ENCODE measurements around the gene SPCS2.

SPCS2 gene

GRCh38 chr11:75022296-75022695 lies 73.2 kb downstream of the SPCS2 start:
- no peaks in the 10 kb centered on the region for H3K27me3 ChIP-seq (ENCODE audit: insufficient read depth, low read length)
- H3K4me3 ChIP-seq (ENCODE audit: low read depth, low read length): no peak overlapping the region
- no peak overlapping the region for H3K27ac ChIP-seq (ENCODE audit: low read depth, low read length)
- no peaks in the 10 kb centered on the region for H3K36me3 ChIP-seq (ENCODE audit: insufficient read depth, low read length)
- H3K79me2 ChIP-seq (ENCODE audit: control insufficient read depth, insufficient read depth, low read length, unreplicated experiment): no peaks in the 10 kb centered on the region
- H2AFZ ChIP-seq (ENCODE audit: low read length, unreplicated experiment): no peak overlapping the region
- no peaks in the 10 kb centered on the region for H3K4me1 ChIP-seq (ENCODE audit: control insufficient read depth, insufficient read depth, low read length, unreplicated experiment)

GRCh38 chr11:75022759-75023396 lies 73.8 kb downstream of the SPCS2 start:
- no peak overlapping the region for H3K27ac ChIP-seq (ENCODE audit: low read depth, low read length)
- H2AFZ ChIP-seq (ENCODE audit: low read length, unreplicated experiment): no peak overlapping the region
- no peaks in the 10 kb centered on the region for H3K36me3 ChIP-seq (ENCODE audit: insufficient read depth, low read length)
- no peaks in the 10 kb centered on the region for H3K79me2 ChIP-seq (ENCODE audit: control insufficient read depth, insufficient read depth, low read length, unreplicated experiment)
- H3K4me1 ChIP-seq (ENCODE audit: control insufficient read depth, insufficient read depth, low read length, unreplicated experiment): no peaks in the 10 kb centered on the region
- H3K27me3 ChIP-seq (ENCODE audit: insufficient read depth, low read length): no peaks in the 10 kb centered on the region
- no peak overlapping the region for H3K4me3 ChIP-seq (ENCODE audit: low read depth, low read length)

DNA sequence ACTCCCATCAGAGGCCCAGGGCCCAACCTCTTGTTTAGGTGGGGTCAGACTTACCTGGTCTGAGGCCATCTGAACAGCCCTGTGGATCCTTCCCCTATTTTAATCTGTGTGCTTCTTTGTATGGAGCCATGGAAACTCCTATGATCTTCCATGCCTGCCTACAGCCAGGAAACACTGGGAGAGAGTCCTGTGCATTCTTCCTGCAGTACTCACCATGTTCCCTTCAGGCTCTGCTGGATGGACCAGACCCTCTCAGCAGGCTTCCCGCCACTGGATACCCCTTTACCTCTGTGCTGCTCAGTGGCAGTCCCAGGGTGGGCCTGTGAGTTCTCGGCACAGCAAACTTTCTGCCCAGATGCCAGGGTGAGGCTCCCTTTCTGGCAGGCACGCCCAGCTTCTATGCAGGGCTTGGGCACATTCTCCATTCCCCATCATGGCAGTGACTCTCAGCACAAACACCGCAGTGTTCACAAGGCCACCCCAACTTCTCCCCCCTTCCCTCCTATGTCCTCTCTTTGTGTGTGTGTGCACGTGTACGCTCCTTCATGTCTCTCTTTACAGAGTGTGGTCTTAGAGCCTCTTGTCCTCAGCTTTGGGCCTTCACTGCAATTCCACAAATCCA lies 74.5 kb downstream of the SPCS2 start:
- no peaks in the 10 kb centered on the region for H3K36me3 ChIP-seq (ENCODE audit: insufficient read depth, low read length)
- H3K27ac ChIP-seq (ENCODE audit: low read depth, low read length): no peak overlapping the region
- no peaks in the 10 kb centered on the region for H3K27me3 ChIP-seq (ENCODE audit: insufficient read depth, low read length)
- no peak overlapping the region for H2AFZ ChIP-seq (ENCODE audit: low read length, unreplicated experiment)
- H3K79me2 ChIP-seq (ENCODE audit: control insufficient read depth, insufficient read depth, low read length, unreplicated experiment): no peaks in the 10 kb centered on the region
- H3K4me1 ChIP-seq (ENCODE audit: control insufficient read depth, insufficient read depth, low read length, unreplicated experiment): no peaks in the 10 kb centered on the region
- no peak overlapping the region for H3K4me3 ChIP-seq (ENCODE audit: low read depth, low read length)

GRCh38 chr11:75024068-75024449 lies 75.0 kb downstream of the SPCS2 start:
- H2AFZ ChIP-seq (ENCODE audit: low read length, unreplicated experiment): no peak overlapping the region
- no peaks in the 10 kb centered on the region for H3K79me2 ChIP-seq (ENCODE audit: control insufficient read depth, insufficient read depth, low read length, unreplicated experiment)
- H3K36me3 ChIP-seq (ENCODE audit: insufficient read depth, low read length): no peaks in the 10 kb centered on the region
- no peaks in the 10 kb centered on the region for H3K4me1 ChIP-seq (ENCODE audit: control insufficient read depth, insufficient read depth, low read length, unreplicated experiment)
- H3K27ac ChIP-seq (ENCODE audit: low read depth, low read length): no peak overlapping the region
- H3K4me3 ChIP-seq (ENCODE audit: low read depth, low read length): no peak overlapping the region
- no peaks in the 10 kb centered on the region for H3K27me3 ChIP-seq (ENCODE audit: insufficient read depth, low read length)

DNA sequence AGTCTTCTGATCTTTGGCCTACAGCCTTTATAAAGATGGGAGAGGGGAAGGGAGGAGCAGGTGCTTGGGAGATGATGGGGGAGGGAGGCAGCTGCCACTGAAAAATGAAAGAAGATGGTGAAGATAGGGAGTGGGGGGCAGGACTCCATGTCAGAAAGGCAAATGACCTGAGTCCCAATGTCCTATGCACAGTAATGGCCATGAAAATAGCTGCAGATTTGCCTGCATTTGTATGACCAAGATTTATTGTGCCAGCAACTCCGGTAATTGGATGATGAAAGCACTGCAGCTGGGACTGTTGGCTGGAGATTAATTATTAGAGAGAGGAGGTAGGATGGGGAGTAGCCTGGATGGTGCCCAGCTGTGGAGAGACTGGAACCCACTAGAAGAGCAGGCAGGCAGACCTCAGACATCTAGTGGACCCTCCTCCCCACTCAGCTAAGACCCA lies 75.7 kb downstream of the SPCS2 start:
- Histone ChIP-seq H3K36me3 (ENCODE audit: insufficient read depth, low read length) (no peaks in the 10 kb centered on the region), H3K79me2 (ENCODE audit: control insufficient read depth, insufficient read depth, low read length, unreplicated experiment) (no peaks in the 10 kb centered on the region), H2AFZ (ENCODE audit: low read length, unreplicated experiment) (no peak overlapping the region), H3K4me1 (ENCODE audit: control insufficient read depth, insufficient read depth, low read length, unreplicated experiment) (no peaks in the 10 kb centered on the region), H3K27me3 (ENCODE audit: insufficient read depth, low read length) (no peaks in the 10 kb centered on the region), H3K27ac (ENCODE audit: low read depth, low read length) (no peak overlapping the region), H3K4me3 (ENCODE audit: low read depth, low read length) (no peak overlapping the region)

- H2AFZ ChIP-seq (ENCODE audit: low read length, unreplicated experiment): no peak overlapping the region
- H3K4me3 ChIP-seq (ENCODE audit: low read depth, low read length): no peak overlapping the region
- H3K79me2 ChIP-seq (ENCODE audit: control insufficient read depth, insufficient read depth, low read length, unreplicated experiment): no peaks in the 10 kb centered on the region
- H3K27me3 ChIP-seq (ENCODE audit: insufficient read depth, low read length): no peaks in the 10 kb centered on the region
- no peak overlapping the region for H3K27ac ChIP-seq (ENCODE audit: low read depth, low read length)
- H3K4me1 ChIP-seq (ENCODE audit: control insufficient read depth, insufficient read depth, low read length, unreplicated experiment): peaks cover 3% of the 10 kb centered on the region
- no peaks in the 10 kb centered on the region for H3K36me3 ChIP-seq (ENCODE audit: insufficient read depth, low read length)
These were observed 76.5 kb downstream of the SPCS2 start for GRCh38 chr11:75025561-75025960.

- Histone ChIP-seq H3K4me1 (ENCODE audit: control insufficient read depth, insufficient read depth, low read length, unreplicated experiment) (peaks cover 17% of the 10 kb centered on the region), H3K36me3 (ENCODE audit: insufficient read depth, low read length) (no peaks in the 10 kb centered on the region), H3K27me3 (ENCODE audit: insufficient read depth, low read length) (no peaks in the 10 kb centered on the region), H3K4me3 (ENCODE audit: low read depth, low read length) (no peak overlapping the region), H3K79me2 (ENCODE audit: control insufficient read depth, insufficient read depth, low read length, unreplicated experiment) (no peaks in the 10 kb centered on the region), H3K27ac (ENCODE audit: low read depth, low read length) (no peak overlapping the region), H2AFZ (ENCODE audit: low read length, unreplicated experiment) (no peak overlapping the region)
These were observed 79.3 kb downstream of the SPCS2 start for GRCh38 chr11:75028321-75028720.

Measured in ACC112 (cell line).